Measurements from ENCODE around the gene ARID4B.

- TF ChIP-seq CTCF (conservative IDR thresholded peaks at IDR 0.05; ENCODE audit: low read length) (no peak), EZH2phosphoT487 (IDR thresholded peaks at IDR 0.05; ENCODE audit: borderline replicate concordance, low read depth, low read length) (no peak)
Measured at GRCh38 chr1:235324296-235324695, 3.7 kb downstream of the ARID4B start.
